Erythroblast (primary cell): ENCODE data around the gene MMAA.

Source experiments
- GATA1 ChIP-seq: IDR thresholded peaks from 2 replicates; pipeline ENCODE4 v1.6.1; 2011; ENCODE audit warnings: low read depth, mild to moderate bottlenecking, control low read depth, low read length, moderate library complexity
- POLR2A ChIP-seq: IDR thresholded peaks from 2 replicates; pipeline ENCODE4 v1.6.1; 2011; ENCODE audit warnings: mild to moderate bottlenecking, low read length

GRCh38 chr4:145697332-145697731 is 78.1 kb downstream of the MMAA start:
- TF ChIP-seq POLR2A (no peak), GATA1 (no peak)
